ENCODE data around the gene PRDM16. TPM values are rescaled to one million over a fixed set of nuclear protein-coding genes. Genes with fewer than 3 reads are reported as not detected.

PRDM16 gene
- total RNA-seq, 1 experiment from 2014 or later = 6.1 TPM

- intact Hi-C loops (cut with micrococcal nuclease) = no loop called here
- ATAC-seq (no peak), DNase-seq (ENCODE audit: low read depth, low spot score) (no peak)
- Histone ChIP-seq H4K20me1 (ENCODE audit: insufficient read depth) (no peaks in the 10 kb centered on the region), H3K4me3 (replicated peaks in 1 of 2; ENCODE audit: low read depth in 1 of 2, low read length in 2 of 2) (no peak overlapping the region), H3K9me2 (ENCODE audit: insufficient read depth) (no peaks in the 10 kb centered on the region), H3K9me3 (ENCODE audit: control insufficient read depth in 1 of 2, insufficient read depth in 1 of 2, low read depth in 1 of 2, low read length in 2 of 2) (no peaks in the 10 kb centered on the region), H3K9ac (ENCODE audit: low read length) (no peak overlapping the region), H3K27ac (ENCODE audit: low read depth, low read length) (no peak overlapping the region), H3K36me3 (ENCODE audit: control insufficient read depth in 1 of 2, insufficient read depth in 2 of 2, low read length in 2 of 2) (no peaks in the 10 kb centered on the region), H3K4me2 (ENCODE audit: low read length) (no peak overlapping the region), H3K79me2 (ENCODE audit: insufficient read depth, low read length) (no peaks in the 10 kb centered on the region), H2AFZ (ENCODE audit: low read depth, low read length, poor library complexity, severe bottlenecking) (no peak overlapping the region), H3K27me3 (ENCODE audit: insufficient read depth, low read length) (no peaks in the 10 kb centered on the region), H3K4me1 (ENCODE audit: control insufficient read depth in 1 of 2, insufficient read depth in 2 of 2, low read length in 2 of 2) (no peaks in the 10 kb centered on the region)
- CTCF ChIA-PET = no interaction called here
- TF ChIP-seq EZH2phosphoT487 (IDR thresholded peaks at IDR 0.05; ENCODE audit: borderline replicate concordance) = no peak
- TF ChIP-seq TCF7L2 (IDR thresholded peaks at IDR 0.05; ENCODE audit: borderline replicate concordance, extremely low read depth, insufficient read depth, insufficient read length) = no peak
- TF ChIP-seq, protein P1, sequence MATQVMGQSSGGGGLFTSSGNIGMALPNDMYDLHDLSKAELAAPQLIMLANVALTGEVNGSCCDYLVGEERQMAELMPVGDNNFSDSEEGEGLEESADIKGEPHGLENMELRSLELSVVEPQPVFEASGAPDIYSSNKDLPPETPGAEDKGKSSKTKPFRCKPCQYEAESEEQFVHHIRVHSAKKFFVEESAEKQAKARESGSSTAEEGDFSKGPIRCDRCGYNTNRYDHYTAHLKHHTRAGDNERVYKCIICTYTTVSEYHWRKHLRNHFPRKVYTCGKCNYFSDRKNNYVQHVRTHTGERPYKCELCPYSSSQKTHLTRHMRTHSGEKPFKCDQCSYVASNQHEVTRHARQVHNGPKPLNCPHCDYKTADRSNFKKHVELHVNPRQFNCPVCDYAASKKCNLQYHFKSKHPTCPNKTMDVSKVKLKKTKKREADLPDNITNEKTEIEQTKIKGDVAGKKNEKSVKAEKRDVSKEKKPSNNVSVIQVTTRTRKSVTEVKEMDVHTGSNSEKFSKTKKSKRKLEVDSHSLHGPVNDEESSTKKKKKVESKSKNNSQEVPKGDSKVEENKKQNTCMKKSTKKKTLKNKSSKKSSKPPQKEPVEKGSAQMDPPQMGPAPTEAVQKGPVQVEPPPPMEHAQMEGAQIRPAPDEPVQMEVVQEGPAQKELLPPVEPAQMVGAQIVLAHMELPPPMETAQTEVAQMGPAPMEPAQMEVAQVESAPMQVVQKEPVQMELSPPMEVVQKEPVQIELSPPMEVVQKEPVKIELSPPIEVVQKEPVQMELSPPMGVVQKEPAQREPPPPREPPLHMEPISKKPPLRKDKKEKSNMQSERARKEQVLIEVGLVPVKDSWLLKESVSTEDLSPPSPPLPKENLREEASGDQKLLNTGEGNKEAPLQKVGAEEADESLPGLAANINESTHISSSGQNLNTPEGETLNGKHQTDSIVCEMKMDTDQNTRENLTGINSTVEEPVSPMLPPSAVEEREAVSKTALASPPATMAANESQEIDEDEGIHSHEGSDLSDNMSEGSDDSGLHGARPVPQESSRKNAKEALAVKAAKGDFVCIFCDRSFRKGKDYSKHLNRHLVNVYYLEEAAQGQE (IDR thresholded peaks at IDR 0.05; ENCODE audit: low read depth) = no peak
- RAD21 ChIA-PET (ENCODE audit: low non-redundant PET in 1 of 2, low total read pairs in 2 of 2, uncharacterized antibody in 2 of 2, unreplicated experiment in 2 of 2) = no interaction called here
- no TSS peak for BruUV-seq (replicated peaks)
- POLR2A ChIA-PET = no interaction called here
These were observed 50.7 kb downstream of the PRDM16 start for GRCh38 chr1:3119725-3120124.

- Histone ChIP-seq H3K4me3 (replicated peaks in 1 of 2; ENCODE audit: low read depth in 1 of 2, low read length in 2 of 2) (no peak overlapping the region), H3K9ac (ENCODE audit: low read length) (no peak overlapping the region), H3K9me2 (ENCODE audit: insufficient read depth) (no peaks in the 10 kb centered on the region), H4K20me1 (ENCODE audit: insufficient read depth) (no peaks in the 10 kb centered on the region), H3K4me1 (ENCODE audit: control insufficient read depth in 1 of 2, insufficient read depth in 2 of 2, low read length in 2 of 2) (no peaks in the 10 kb centered on the region), H2AFZ (ENCODE audit: low read depth, low read length, poor library complexity, severe bottlenecking) (no peak overlapping the region), H3K79me2 (ENCODE audit: insufficient read depth, low read length) (no peaks in the 10 kb centered on the region), H3K27ac (ENCODE audit: low read depth, low read length) (no peak overlapping the region), H3K9me3 (ENCODE audit: control insufficient read depth in 1 of 2, insufficient read depth in 1 of 2, low read depth in 1 of 2, low read length in 2 of 2) (no peaks in the 10 kb centered on the region), H3K27me3 (ENCODE audit: insufficient read depth, low read length) (no peaks in the 10 kb centered on the region), H3K4me2 (ENCODE audit: low read length) (no peak overlapping the region), H3K36me3 (ENCODE audit: control insufficient read depth in 1 of 2, insufficient read depth in 2 of 2, low read length in 2 of 2) (no peaks in the 10 kb centered on the region)
- no peak for ATAC-seq
- TF ChIP-seq POLR2AphosphoS5 (IDR thresholded peaks at IDR 0.05; ENCODE audit: low read depth, low read length) (no peak), FOSL1 (IDR thresholded peaks at IDR 0.05; ENCODE audit: low read depth) (no peak), SIN3A (IDR thresholded peaks at IDR 0.05; ENCODE audit: low read depth) (no peak)
- ChIA-PET POLR2A (no interaction called here), CTCF (no interaction called here), RAD21 (ENCODE audit: low non-redundant PET in 1 of 2, low total read pairs in 2 of 2, uncharacterized antibody in 2 of 2, unreplicated experiment in 2 of 2) (no interaction called here)
- intact Hi-C loops (cut with micrococcal nuclease) = no loop called here
- no TSS peak for BruUV-seq (replicated peaks)
- DNase-seq (ENCODE audit: low read depth, low spot score) = no peak
These were observed 51.1 kb downstream of the PRDM16 start for GRCh38 chr1:3120140-3120539.
